Mammary epithelial cell (primary cell): ENCODE data around the gene HLA-DQA2.

Experiments
- CTCF ChIP-seq, 2 donors: IDR thresholded peaks in 1 of 2; conservative IDR thresholded peaks in 1 of 2; 2 replicates each; pipeline ENCODE4 v1.5.1; 2011 to 2012; ENCODE audit warnings: inconsistent platforms in 2 of 2, low read length in 2 of 2, mild to moderate bottlenecking in 2 of 2, control low read depth in 1 of 2, low read depth in 1 of 2; ENCODE audit not compliant: insufficient read depth in 1 of 2; ENCODE audit errors: extremely low read depth in 1 of 2
- EZH2 ChIP-seq: IDR thresholded peaks from 2 replicates; pipeline ENCODE4 v1.6.1; 2012; ENCODE audit warnings: low read length, inconsistent platforms, borderline replicate concordance

GRCh38 chr6:32763421-32763820 is 22.2 kb downstream of the HLA-DQA2 start, which contains the start of gene HLA-DQB2:
- TF ChIP-seq CTCF (conservative IDR thresholded peaks at IDR 0.05 in 1 of 2, IDR thresholded peaks at IDR 0.05 in 1 of 2; ENCODE audit: extremely low read depth in 1 of 2, insufficient read depth in 1 of 2, low read depth in 1 of 2, low read length in 2 of 2) (no peak), EZH2 (no peak)
